GM19463 (cell line): ENCODE data around the gene MRPS33.
"Not testable (repeated sequence)": the region's sequence is repeated elsewhere in the genome, so short reads cannot be mapped to it uniquely, and the experiment has no call there.

Source experiments
- ATAC-seq: cut with Tn5 transposase; IDR thresholded peaks from one replicate; pipeline ENCODE4 v1.9.1; 2021; ENCODE audit warnings: mild to moderate bottlenecking, moderate library complexity; ENCODE audit not compliant: unreplicated experiment

Gene MRPS33

GRCh38 chr7:141014524-141015395 lies at the start of gene MRPS33:
TSS of gene MRPS33 (minus strand) at chr7:141014952. CDS start at chr7:141010633, 4,319 bp downstream.
- ATAC-seq: peak; percentile 99

GRCh38 chr7:141057788-141058187 lies 43.0 kb upstream of the MRPS33 start:
- no peak for ATAC-seq

- no peak for ATAC-seq
These were observed 40.4 kb upstream of the MRPS33 start for GRCh38 chr7:141055146-141055545.

- ATAC-seq: no peak
These were observed 38.9 kb upstream of the MRPS33 start for GRCh38 chr7:141053626-141054025.

- ATAC-seq: no peak
These were observed 31.3 kb upstream of the MRPS33 start for GRCh38 chr7:141045842-141046620.

GRCh38 chr7:141045126-141045841 lies 30.5 kb upstream of the MRPS33 start:
- ATAC-seq: no peak

GRCh38 chr7:141043616-141044015 lies 28.9 kb upstream of the MRPS33 start:
- no peak for ATAC-seq

GRCh38 chr7:141042222-141043193 lies 27.8 kb upstream of the MRPS33 start:
- ATAC-seq: no peak

- ATAC-seq: no peak
These were observed 24.6 kb upstream of the MRPS33 start for GRCh38 chr7:141039376-141039775.

GRCh38 chr7:141038100-141038499 lies 23.3 kb upstream of the MRPS33 start:
- not testable (repeated sequence) for ATAC-seq

GRCh38 chr7:141032539-141033323 lies 18.0 kb upstream of the MRPS33 start:
- not testable (repeated sequence) for ATAC-seq

- ATAC-seq: no peak
These were observed 14.0 kb upstream of the MRPS33 start for GRCh38 chr7:141028767-141029166.

- no peak for ATAC-seq
These were observed 12.3 kb upstream of the MRPS33 start for GRCh38 chr7:141027043-141027442.

- ATAC-seq: no peak
These were observed 9.9 kb upstream of the MRPS33 start for GRCh38 chr7:141024668-141025067.

- ATAC-seq: no peak
These were observed 8.5 kb upstream of the MRPS33 start for GRCh38 chr7:141023295-141023694.

- no peak for ATAC-seq
These were observed 2.8 kb upstream of the MRPS33 start for GRCh38 chr7:141017555-141017954.

- ATAC-seq: no peak
These were observed 1.6 kb upstream of the MRPS33 start for GRCh38 chr7:141016349-141016748.

- no peak for ATAC-seq
These were observed 628 bp downstream of the MRPS33 start for GRCh38 chr7:141014125-141014523.

- ATAC-seq: no peak
These were observed 1.4 kb downstream of the MRPS33 start for GRCh38 chr7:141013345-141013715.
